A673 (cell line): ENCODE results near the gene SP140L. TPM values are rescaled to one million over a fixed set of nuclear protein-coding genes. Genes with fewer than 3 reads are reported as not detected.

Source experiments
- BruUV-seq: library from RNA; stranded (reverse); fragments of 400-500 nt; replicated peaks from 2 replicates; lab custom pipeline; 2021; lab: Mats Ljungman, UMichigan
- CTCF ChIA-PET: fragments of 300-600 bp; sonication (Branson Sonifier 250); formaldehyde crosslinking; loops from one replicate; lab custom pipeline; 2022; ENCODE audit warnings: antibody characterized with exemption; lab: Charles Lee
- POLR2A ChIA-PET: fragments of 300-600 bp; sonication (Branson Sonifier 250); formaldehyde crosslinking; loops from one replicate; lab custom pipeline; 2022; ENCODE audit warnings: antibody characterized with exemption; ENCODE audit not compliant: low non-redundant PET; lab: Charles Lee
- DNase-seq: peaks from one replicate; pipeline ENCODE4 v3.0.0-alpha.2; 2015; ENCODE audit warnings: low spot score
- H3K27ac ChIP-seq: fragments of 200-600 bp; sonication (generic); 2 replicates; pipeline ENCODE4 v1.5.1; 2016; ENCODE audit warnings: mixed run types, low read depth, mild to moderate bottlenecking, mixed read lengths, antibody characterized with exemption, low read length; ENCODE audit not compliant: poor library complexity, severe bottlenecking
- H3K27me3 ChIP-seq: fragments of 200-600 bp; sonication (generic); replicated peaks from 2 replicates; pipeline ENCODE4 v1.6.1; 2017; ENCODE audit warnings: mixed run types, low read depth, mild to moderate bottlenecking, mixed read lengths, antibody characterized with exemption, low read length; ENCODE audit not compliant: insufficient read depth, poor library complexity
- H3K36me3 ChIP-seq: fragments of 200-600 bp; sonication (generic); 2 replicates; pipeline ENCODE4 v1.6.1; 2016; ENCODE audit warnings: mixed run types, mild to moderate bottlenecking, mixed read lengths, antibody characterized with exemption, low read length; ENCODE audit not compliant: insufficient read depth, poor library complexity, severe bottlenecking
- H3K4me1 ChIP-seq: fragments of 200-600 bp; sonication (generic); 2 replicates; pipeline ENCODE4 v1.6.1; 2017; ENCODE audit warnings: mixed run types, mild to moderate bottlenecking, mixed read lengths, antibody characterized with exemption, low read length; ENCODE audit not compliant: insufficient read depth, poor library complexity, severe bottlenecking
- H3K4me3 ChIP-seq: fragments of 200-600 bp; sonication (generic); 2 replicates; pipeline ENCODE4 v1.5.1; 2016; ENCODE audit warnings: low read depth, mixed run types, mild to moderate bottlenecking, mixed read lengths, low read length; ENCODE audit not compliant: poor library complexity, severe bottlenecking
- H3K9me3 ChIP-seq: fragments of 200-600 bp; sonication (generic); 2 replicates; pipeline ENCODE4 v1.6.1; 2016; ENCODE audit warnings: mixed run types, low read depth, mild to moderate bottlenecking, mixed read lengths, antibody characterized with exemption, low read length; ENCODE audit not compliant: poor library complexity, severe bottlenecking
- EZH2 ChIP-seq: fragments of 200-600 bp; sonication (generic); IDR thresholded peaks from 2 replicates; pipeline ENCODE4 v1.6.1; 2017; ENCODE audit warnings: borderline replicate concordance, low read depth, mild to moderate bottlenecking, mixed read lengths, antibody characterized with exemption, low read length; ENCODE audit not compliant: poor library complexity, severe bottlenecking
- intact Hi-C: fragments of 100-400 bp; cut with micrococcal nuclease; formaldehyde crosslinking; loops from one replicate; pipeline ENCODE4 v1.10.0; 2022; ENCODE audit not compliant: unreplicated experiment
- total RNA-seq: library from RNA; stranded (reverse); gene quantifications from 2 replicates; pipeline ENCODE4 v1.2.3, GENCODE V29; 2021
- TF ChIP-seq, protein P1 (sequence below): fragments of 300-800, 200-600 bp; sonication (generic); conservative IDR thresholded peaks from 2 replicates; pipeline ENCODE4 v1.5.1; 2017; ENCODE audit warnings: low read depth, mild to moderate bottlenecking, antibody characterized with exemption, low read length, moderate library complexity, mixed read lengths

Gene SP140L
- total RNA-seq, 1 experiment from 2014 or later, result 0.37 TPM

DNA sequence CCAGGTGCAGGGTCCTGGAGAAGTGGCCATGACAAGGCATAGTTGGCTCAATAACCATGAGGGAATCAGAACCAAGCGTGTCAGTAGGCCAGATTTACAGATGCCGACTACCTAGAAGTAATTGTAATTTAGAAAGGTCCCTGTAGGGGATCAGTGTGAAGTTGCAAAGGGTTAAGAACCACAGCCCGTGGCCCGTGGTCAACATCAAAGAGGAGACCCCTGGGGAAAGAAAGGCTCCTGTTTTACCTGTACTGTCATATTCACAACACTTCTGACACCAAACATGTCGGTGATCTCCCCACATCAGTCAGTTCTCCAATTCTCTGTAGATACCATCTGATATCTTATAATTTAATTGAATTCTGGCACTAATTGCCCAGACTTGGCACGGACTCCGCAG lies 120.0 kb downstream of the SP140L start:
- Histone ChIP-seq H3K4me3 (no peak overlapping the region), H3K27me3 (no peaks in the 10 kb centered on the region), H3K9me3 (no peaks in the 10 kb centered on the region), H3K4me1 (no peaks in the 10 kb centered on the region), H3K36me3 (no peaks in the 10 kb centered on the region), H3K27ac (no peak overlapping the region)
- ChIA-PET CTCF (no interaction called here), POLR2A (no interaction called here)
- TF ChIP-seq, protein P1, sequence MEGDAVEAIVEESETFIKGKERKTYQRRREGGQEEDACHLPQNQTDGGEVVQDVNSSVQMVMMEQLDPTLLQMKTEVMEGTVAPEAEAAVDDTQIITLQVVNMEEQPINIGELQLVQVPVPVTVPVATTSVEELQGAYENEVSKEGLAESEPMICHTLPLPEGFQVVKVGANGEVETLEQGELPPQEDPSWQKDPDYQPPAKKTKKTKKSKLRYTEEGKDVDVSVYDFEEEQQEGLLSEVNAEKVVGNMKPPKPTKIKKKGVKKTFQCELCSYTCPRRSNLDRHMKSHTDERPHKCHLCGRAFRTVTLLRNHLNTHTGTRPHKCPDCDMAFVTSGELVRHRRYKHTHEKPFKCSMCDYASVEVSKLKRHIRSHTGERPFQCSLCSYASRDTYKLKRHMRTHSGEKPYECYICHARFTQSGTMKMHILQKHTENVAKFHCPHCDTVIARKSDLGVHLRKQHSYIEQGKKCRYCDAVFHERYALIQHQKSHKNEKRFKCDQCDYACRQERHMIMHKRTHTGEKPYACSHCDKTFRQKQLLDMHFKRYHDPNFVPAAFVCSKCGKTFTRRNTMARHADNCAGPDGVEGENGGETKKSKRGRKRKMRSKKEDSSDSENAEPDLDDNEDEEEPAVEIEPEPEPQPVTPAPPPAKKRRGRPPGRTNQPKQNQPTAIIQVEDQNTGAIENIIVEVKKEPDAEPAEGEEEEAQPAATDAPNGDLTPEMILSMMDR, result no peak
- TF ChIP-seq EZH2, result no peak
- no peak for DNase-seq
- no TSS peak for BruUV-seq
- intact Hi-C loops, result no loop called here

DNA sequence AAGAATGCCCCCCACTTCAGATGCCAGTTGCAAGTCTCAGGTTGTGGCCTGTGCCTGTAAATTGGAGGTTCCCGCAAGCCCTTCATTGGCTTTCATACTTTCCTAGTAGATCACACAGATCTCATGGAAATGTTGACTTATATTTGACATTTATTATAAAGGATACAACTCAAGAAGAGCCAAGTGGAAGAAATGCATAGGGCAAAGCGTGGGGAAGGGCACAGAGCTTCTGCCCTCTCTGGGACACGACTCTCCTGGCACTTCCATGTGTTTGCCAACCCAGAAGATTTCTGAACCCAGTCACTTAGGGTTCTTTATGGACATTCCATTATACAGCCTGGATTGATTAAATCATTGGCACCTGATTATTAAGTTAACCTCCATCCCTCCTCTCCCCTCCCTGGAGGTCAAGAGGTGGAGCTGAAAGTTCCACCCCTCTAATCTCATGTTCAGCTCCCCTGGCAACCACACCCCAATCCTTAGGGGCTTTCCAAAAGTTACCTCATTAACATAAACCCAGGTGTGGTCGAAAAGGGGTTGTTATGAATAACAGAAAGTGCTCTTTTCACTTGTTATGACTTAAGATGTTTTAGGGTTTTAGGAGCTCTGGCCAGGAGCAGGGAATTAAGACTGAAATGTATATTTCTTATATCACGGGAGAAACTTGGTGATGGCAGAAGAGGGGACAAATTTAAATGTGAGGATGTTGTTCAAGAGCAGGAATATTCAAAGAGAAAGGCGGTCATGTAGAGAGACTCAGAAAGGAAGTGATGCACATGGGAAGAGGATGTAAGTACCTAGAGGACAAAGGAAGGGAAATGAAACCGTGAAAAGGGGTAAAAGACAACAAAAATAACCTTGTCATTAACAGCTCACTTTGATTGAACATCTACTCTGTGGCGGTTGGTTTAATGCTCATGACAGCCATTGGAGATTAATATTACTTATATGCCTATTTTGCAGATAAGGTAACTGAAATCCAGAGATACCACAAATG lies 120.8 kb downstream of the SP140L start:
- BruUV-seq, result no TSS peak
- intact Hi-C loops, result no loop called here
- TF ChIP-seq EZH2, result no peak
- TF ChIP-seq, protein P1, result no peak
- Histone ChIP-seq H3K27me3 (no peaks in the 10 kb centered on the region), H3K27ac (no peak overlapping the region), H3K9me3 (no peaks in the 10 kb centered on the region), H3K36me3 (no peaks in the 10 kb centered on the region), H3K4me3 (no peak overlapping the region), H3K4me1 (no peaks in the 10 kb centered on the region)
- ChIA-PET POLR2A (no interaction called here), CTCF (no interaction called here)
- DNase-seq, result no peak

DNA sequence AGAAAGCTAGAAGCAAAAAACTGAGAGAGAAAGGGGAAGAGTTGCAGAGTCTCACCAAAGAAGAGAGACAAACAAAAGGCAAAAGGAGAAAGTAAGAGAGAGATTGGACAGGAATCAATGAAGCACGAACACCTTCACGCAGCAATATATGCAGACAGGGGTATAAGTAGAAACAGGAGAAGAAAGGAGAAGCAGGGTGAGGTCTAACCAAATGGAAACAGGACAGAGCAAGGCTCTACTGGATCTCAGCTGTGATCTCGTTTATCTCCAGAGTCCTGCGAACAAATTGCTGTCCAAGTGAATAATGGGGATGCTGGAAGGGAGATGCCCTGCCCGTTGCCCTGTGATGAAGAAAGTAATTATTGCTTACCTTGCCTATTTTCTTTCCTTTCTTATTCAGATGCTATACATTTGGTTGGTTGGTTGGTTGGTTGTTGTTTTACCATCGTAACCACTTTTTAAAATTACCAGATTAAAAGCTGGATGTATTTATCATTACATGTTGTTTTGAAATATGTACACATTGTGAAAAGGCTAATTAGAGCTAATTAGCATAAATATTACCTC lies 123.0 kb downstream of the SP140L start:
- no peaks in the 10 kb centered on the region for H3K27me3 ChIP-seq
- BruUV-seq, result no TSS peak
- CTCF ChIA-PET, result no interaction called here
- no peaks in the 10 kb centered on the region for H3K4me1 ChIP-seq
- no peaks in the 10 kb centered on the region for H3K36me3 ChIP-seq
- DNase-seq, result no peak
- POLR2A ChIA-PET, result no interaction called here
- H3K4me3 ChIP-seq, result no peak overlapping the region
- intact Hi-C loops, result no loop called here
- no peak for TF ChIP-seq EZH2
- TF ChIP-seq, protein P1, result no peak
- no peaks in the 10 kb centered on the region for H3K9me3 ChIP-seq
- H3K27ac ChIP-seq, result no peak overlapping the region
